GM12878 (cell line): ENCODE data around the gene PLEKHA1. TPM values are rescaled to one million over a fixed set of nuclear protein-coding genes. Genes with fewer than 3 reads are reported as not detected.

ENCODE experiments used
- ATAC-seq: fragments of 200-7000 bp; cut with Tn5 transposase; 3 replicates; pipeline ENCODE4 v1.9.1; 2020; ENCODE audit warnings: mild to moderate bottlenecking, moderate library complexity
- BruUV-seq: library from RNA; stranded (reverse); fragments of 400-500 nt; replicated peaks from 2 replicates; lab custom pipeline; 2021; lab: Mats Ljungman, UMichigan
- CTCF ChIA-PET: fragments of 300-600 bp; sonication (Branson Sonifier 250); formaldehyde crosslinking; extraction: SDS; loops from one replicate; lab custom pipeline; 2021; ENCODE audit warnings: inconsistent platforms; lab: Yijun Ruan, JAX
- POLR2A ChIA-PET: fragments of 350-600 bp; formaldehyde crosslinking; extraction: SDS; loops from one replicate; lab custom pipeline; 2021; ENCODE audit warnings: inconsistent platforms; lab: Charles Lee
- RAD21 ChIA-PET: fragments of 300-600 bp; sonication (Branson Sonifier 250); formaldehyde crosslinking; loops from one replicate; lab custom pipeline; 2023; ENCODE audit warnings: antibody characterized with exemption; ENCODE audit not compliant: unreplicated experiment; lab: Charles Lee
- SMC1A ChIA-PET: fragments of 300-600 bp; sonication (Branson Sonifier 250); formaldehyde crosslinking; loops from one replicate; lab custom pipeline; 2023; ENCODE audit not compliant: unreplicated experiment, uncharacterized antibody; lab: Charles Lee
- DNase-seq: peaks from one replicate; pipeline ENCODE4 v3.0.0-alpha.2; 2011; ENCODE audit warnings: low read depth, low spot score
- FAIRE-seq: peaks from 3 replicates; lab custom pipeline; 2011; peaks lifted over from hg19 to GRCh38; lab: Jason Lieb, UNC
- H2AFZ ChIP-seq: 2 replicates; pipeline ENCODE4 v1.6.0; 2011; ENCODE audit warnings: low read depth, low read length, control low read depth; ENCODE audit not compliant: control insufficient read depth
- H3K27ac ChIP-seq: 2 replicates; pipeline ENCODE4 v1.5.1; 2011; ENCODE audit warnings: control low read depth; ENCODE audit not compliant: control insufficient read depth, insufficient read depth
- H3K27me3 ChIP-seq, 2 experiments: replicated peaks in 1 of 2; 2 replicates each; pipeline versions ENCODE4 v1.6.0 to v1.6.1; 2011; ENCODE audit warnings: low read length in 1 of 2; ENCODE audit not compliant: control insufficient read depth in 2 of 2, insufficient read depth in 2 of 2
- H3K36me3 ChIP-seq, 2 experiments: 2 replicates each; pipeline ENCODE4 v1.5.1; 2011; ENCODE audit warnings: low read length in 1 of 2; ENCODE audit not compliant: control insufficient read depth in 2 of 2, insufficient read depth in 2 of 2
- H3K4me1 ChIP-seq: 2 replicates; pipeline ENCODE4 v1.6.1; 2011; ENCODE audit warnings: mild to moderate bottlenecking, low read length, moderate library complexity, mixed read lengths; ENCODE audit not compliant: control insufficient read depth, insufficient read depth
- H3K4me2 ChIP-seq: 2 replicates; pipeline ENCODE4 v1.6.0; 2011; ENCODE audit warnings: control low read depth; ENCODE audit not compliant: control insufficient read depth, insufficient read depth
- H3K4me3 ChIP-seq: fragments of 200-600 bp; sonication (generic); 2 replicates; pipeline ENCODE4 v1.5.1; 2016
- H3K79me2 ChIP-seq: 2 replicates; pipeline ENCODE4 v1.6.0; 2011; ENCODE audit warnings: low read length; ENCODE audit not compliant: control insufficient read depth, insufficient read depth
- H3K9ac ChIP-seq: 2 replicates; pipeline ENCODE4 v1.8.0; 2011; ENCODE audit warnings: low read length, control low read depth, mixed read lengths; ENCODE audit not compliant: control insufficient read depth, insufficient read depth
- H3K9me3 ChIP-seq: replicated peaks from 3 replicates; pipeline ENCODE4 v1.5.1; 2011; ENCODE audit warnings: mild to moderate bottlenecking, low read length; ENCODE audit not compliant: control insufficient read depth, insufficient read depth
- H4K20me1 ChIP-seq: 2 replicates; pipeline ENCODE4 v1.6.0; 2011; ENCODE audit not compliant: control insufficient read depth, insufficient read depth
- EZH2 ChIP-seq: IDR thresholded peaks from 2 replicates; pipeline ENCODE4 v1.6.1; 2012; ENCODE audit warnings: low read depth, mild to moderate bottlenecking, control low read depth, inconsistent platforms, low read length, borderline replicate concordance; ENCODE audit not compliant: control insufficient read depth
- FOXK2 ChIP-seq: fragments of 450-650 bp; IDR thresholded peaks from 2 replicates; pipeline ENCODE4 v1.6.1; 2017; ENCODE audit warnings: mild to moderate bottlenecking, moderate library complexity
- HDAC6 ChIP-seq: fragments of 200-600 bp; sonication (generic); IDR thresholded peaks from one replicate; pipeline ENCODE4 v1.8.0; 2017; ENCODE audit warnings: antibody characterized with exemption; ENCODE audit not compliant: unreplicated experiment
- HDGF ChIP-seq: fragments of 450-650 bp; IDR thresholded peaks from 2 replicates; pipeline ENCODE4 v1.6.1; 2016; ENCODE audit warnings: antibody characterized with exemption
- IKZF2 ChIP-seq, 2 experiments: fragments of 450-650 bp; IDR thresholded peaks; 2 replicates each; pipeline ENCODE4 v1.6.1; 2017; ENCODE audit warnings: mild to moderate bottlenecking in 2 of 2, moderate library complexity in 2 of 2
- JUNB ChIP-seq: IDR thresholded peaks from 2 replicates; pipeline ENCODE4 v1.6.1; 2016; ENCODE audit warnings: antibody characterized with exemption, mild to moderate bottlenecking
- MEF2B ChIP-seq: fragments of 450-650 bp; IDR thresholded peaks from 2 replicates; pipeline ENCODE4 v1.6.1; 2018; ENCODE audit warnings: mild to moderate bottlenecking, moderate library complexity; ENCODE audit not compliant: partially characterized antibody, poor library complexity, severe bottlenecking
- POLR2A ChIP-seq: IDR thresholded peaks from 2 replicates; pipeline ENCODE4 v1.6.1; 2011; ENCODE audit warnings: low read depth, mild to moderate bottlenecking, low read length
- POLR2AphosphoS2 ChIP-seq: IDR thresholded peaks from 2 replicates; pipeline ENCODE4 v1.6.1; 2011; ENCODE audit warnings: low read depth, mild to moderate bottlenecking, low read length, improper control_type of control experiment, moderate library complexity
- POU2F2 ChIP-seq: IDR thresholded peaks from 3 replicates; pipeline ENCODE4 v1.6.1; 2011; ENCODE audit warnings: low read depth, mild to moderate bottlenecking, low read length, borderline replicate concordance
- RBBP5 ChIP-seq: fragments of 200-600 bp; sonication (generic); conservative IDR thresholded peaks from 2 replicates; pipeline ENCODE4 v1.6.1; 2016
- RUNX3 ChIP-seq: IDR thresholded peaks from 2 replicates; pipeline ENCODE4 v1.6.1; 2012; ENCODE audit warnings: low read length, inconsistent platforms
- TCF12 ChIP-seq: IDR thresholded peaks from 2 replicates; pipeline ENCODE4 v1.6.1; 2011; ENCODE audit warnings: low read depth, mild to moderate bottlenecking, low read length
- ZNF274 ChIP-seq: IDR thresholded peaks from one replicate; pipeline ENCODE4 v1.8.0; 2011; ENCODE audit not compliant: insufficient read length, insufficient read depth
- WGBS: methylation state at CpG from one replicate; pipeline ENCODE4 v1.1.6; 2016; ENCODE audit warnings: low lambda C conversion rate; ENCODE audit not compliant: insufficient replicate concordance, insufficient coverage; ENCODE audit errors: missing lambda C conversion rate; 5-methylcytosine and 5-hydroxymethylcytosine counted together
- in situ Hi-C: fragments of 300-500 bp; cut with MboI; formaldehyde crosslinking; loops from 9 replicates; pipeline ENCODE4 v1.14.3; 2018; ENCODE audit warnings: mixed read lengths
- intact Hi-C: fragments of 100-400 bp; cut with micrococcal nuclease; formaldehyde crosslinking; loops from one replicate; pipeline ENCODE4 v1.14.2; 2022; ENCODE audit not compliant: unreplicated experiment
- polyA plus RNA-seq, 11 experiments: library from polyadenylated mRNA; depleted of rRNA in 4 of 11; unstranded in 6 of 11; stranded (reverse) in 5 of 11; fragments of >200 nt; fragmentation: Nextera tagmentation in 4 of 11; fragmentation: Illumina TruSeq in 1 of 11; extraction: Ambion mirVana in 4 of 11; extraction: Trizol in 1 of 11; gene quantifications; 1 replicate in 1 of 11; 2 replicates in 10 of 11; pipeline versions ENCODE4 v1.2.1 to v1.2.3, GENCODE V29; 2011 to 2016; ENCODE audit warnings: inconsistent platforms in 2 of 11, missing spikeins in 2 of 11, low read depth in 1 of 11
- total RNA-seq, 4 experiments: library from RNA; depleted of rRNA in 3 of 4; stranded (reverse); fragments of >200 nt in 3 of 4; fragmentation: Illumina TruSeq in 1 of 4; extraction: Trizol in 1 of 4; gene quantifications; 2 replicates each; pipeline versions ENCODE4 v1.2.1 to v1.2.3, GENCODE V29; 2013 to 2021
- TF ChIP-seq, protein P1 (sequence below): fragments of 450-650 bp; IDR thresholded peaks from 2 replicates; pipeline ENCODE4 v1.6.1; 2017; ENCODE audit warnings: low read depth, mild to moderate bottlenecking, moderate library complexity
- TF ChIP-seq, protein P2 (sequence below): fragments of 450-650 bp; IDR thresholded peaks from 2 replicates; pipeline ENCODE4 v1.6.1; 2018; ENCODE audit warnings: mild to moderate bottlenecking, low read depth, moderate library complexity; ENCODE audit not compliant: partially characterized antibody
- TF ChIP-seq, protein P3 (sequence below): fragments of 450-650 bp; IDR thresholded peaks from 2 replicates; pipeline ENCODE4 v1.6.1; 2017; ENCODE audit warnings: mild to moderate bottlenecking, moderate library complexity

Gene PLEKHA1
- total and polyA plus RNA-seq, 10 of the 15 experiments (the other 5 are each of a cell fraction or from before 2014, with no cell fraction given): 0.15 to 6.0 (median 0.32) TPM

DNA sequence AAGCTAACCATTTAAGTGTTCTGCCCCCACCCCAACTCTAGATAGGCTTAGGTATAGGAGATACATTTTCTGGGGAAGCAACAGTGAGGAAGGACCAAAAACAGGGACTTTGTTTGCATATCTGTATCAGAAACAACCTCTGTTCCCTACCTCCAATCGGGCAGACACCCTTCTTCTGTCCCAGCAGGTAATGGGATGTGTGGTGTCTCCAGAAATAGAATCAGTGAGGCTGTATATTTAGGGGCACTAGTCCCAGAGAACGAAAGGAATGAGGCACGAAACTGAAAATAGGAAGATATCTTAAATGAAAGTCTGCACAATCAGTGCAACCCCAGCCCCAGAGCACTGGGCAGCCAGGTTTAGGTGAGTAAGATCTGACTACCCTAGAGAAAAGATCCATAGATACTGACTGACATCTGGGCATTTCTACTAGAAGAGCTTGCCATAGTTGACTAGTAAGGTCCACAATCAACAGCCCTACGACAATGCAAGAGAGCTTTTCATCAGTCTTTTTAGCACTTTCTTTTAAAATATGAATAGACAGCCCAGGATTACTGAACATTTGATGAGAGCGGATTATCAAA is 28.1 kb downstream of the PLEKHA1 start:
- ChIA-PET POLR2A (no interaction called here), SMC1A (interaction anchor here (0.6 kb wide), 1 partner anchor 11 kb away, joined by 3 read pairs; no protein-coding TSS in a partner anchor), CTCF (interaction anchor here (0.6 to 1.0 kb wide), 2 partner anchors 41 to 60 kb away, joined by 3 read pairs; no protein-coding TSS in a partner anchor)
- no peak overlapping the region for H3K4me3 ChIP-seq
- H3K27ac ChIP-seq: no peak overlapping the region
- no TSS peak for BruUV-seq
- intact Hi-C loops: no loop called here
- 25% methylated on average over 5 of the region's 5 CpGs for WGBS
- H3K9ac ChIP-seq: no peak overlapping the region
- no peaks in the 10 kb centered on the region for H4K20me1 ChIP-seq
- no peaks in the 10 kb centered on the region for H3K4me1 ChIP-seq
- DNase-seq (no peak), FAIRE-seq (no peak), ATAC-seq (no peak)
- no peaks in the 10 kb centered on the region for H3K9me3 ChIP-seq
- H3K79me2 ChIP-seq: no peaks in the 10 kb centered on the region
- in situ Hi-C loops: no loop called here
- no peak overlapping the region for H3K4me2 ChIP-seq
- TF ChIP-seq RBBP5 (no peak), ZNF274 (no peak), TCF12 (no peak), POLR2A (no peak), FOXK2 (no peak), EZH2 (no peak), RUNX3 (no peak), POLR2AphosphoS2 (no peak), MEF2B (no peak), POU2F2 (no peak), HDAC6 (no peak), JUNB (no peak), HDGF (no peak), IKZF2 (IDR thresholded peaks at IDR 0.05) (no peak)
- TF ChIP-seq, protein P1, sequence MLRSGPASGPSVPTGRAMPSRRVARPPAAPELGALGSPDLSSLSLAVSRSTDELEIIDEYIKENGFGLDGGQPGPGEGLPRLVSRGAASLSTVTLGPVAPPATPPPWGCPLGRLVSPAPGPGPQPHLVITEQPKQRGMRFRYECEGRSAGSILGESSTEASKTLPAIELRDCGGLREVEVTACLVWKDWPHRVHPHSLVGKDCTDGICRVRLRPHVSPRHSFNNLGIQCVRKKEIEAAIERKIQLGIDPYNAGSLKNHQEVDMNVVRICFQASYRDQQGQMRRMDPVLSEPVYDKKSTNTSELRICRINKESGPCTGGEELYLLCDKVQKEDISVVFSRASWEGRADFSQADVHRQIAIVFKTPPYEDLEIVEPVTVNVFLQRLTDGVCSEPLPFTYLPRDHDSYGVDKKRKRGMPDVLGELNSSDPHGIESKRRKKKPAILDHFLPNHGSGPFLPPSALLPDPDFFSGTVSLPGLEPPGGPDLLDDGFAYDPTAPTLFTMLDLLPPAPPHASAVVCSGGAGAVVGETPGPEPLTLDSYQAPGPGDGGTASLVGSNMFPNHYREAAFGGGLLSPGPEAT: no peak
- TF ChIP-seq, protein P2, sequence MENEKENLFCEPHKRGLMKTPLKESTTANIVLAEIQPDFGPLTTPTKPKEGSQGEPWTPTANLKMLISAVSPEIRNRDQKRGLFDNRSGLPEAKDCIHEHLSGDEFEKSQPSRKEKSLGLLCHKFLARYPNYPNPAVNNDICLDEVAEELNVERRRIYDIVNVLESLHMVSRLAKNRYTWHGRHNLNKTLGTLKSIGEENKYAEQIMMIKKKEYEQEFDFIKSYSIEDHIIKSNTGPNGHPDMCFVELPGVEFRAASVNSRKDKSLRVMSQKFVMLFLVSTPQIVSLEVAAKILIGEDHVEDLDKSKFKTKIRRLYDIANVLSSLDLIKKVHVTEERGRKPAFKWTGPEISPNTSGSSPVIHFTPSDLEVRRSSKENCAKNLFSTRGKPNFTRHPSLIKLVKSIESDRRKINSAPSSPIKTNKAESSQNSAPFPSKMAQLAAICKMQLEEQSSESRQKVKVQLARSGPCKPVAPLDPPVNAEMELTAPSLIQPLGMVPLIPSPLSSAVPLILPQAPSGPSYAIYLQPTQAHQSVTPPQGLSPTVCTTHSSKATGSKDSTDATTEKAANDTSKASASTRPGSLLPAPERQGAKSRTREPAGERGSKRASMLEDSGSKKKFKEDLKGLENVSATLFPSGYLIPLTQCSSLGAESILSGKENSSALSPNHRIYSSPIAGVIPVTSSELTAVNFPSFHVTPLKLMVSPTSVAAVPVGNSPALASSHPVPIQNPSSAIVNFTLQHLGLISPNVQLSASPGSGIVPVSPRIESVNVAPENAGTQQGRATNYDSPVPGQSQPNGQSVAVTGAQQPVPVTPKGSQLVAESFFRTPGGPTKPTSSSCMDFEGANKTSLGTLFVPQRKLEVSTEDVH: no peak
- TF ChIP-seq, protein P3, sequence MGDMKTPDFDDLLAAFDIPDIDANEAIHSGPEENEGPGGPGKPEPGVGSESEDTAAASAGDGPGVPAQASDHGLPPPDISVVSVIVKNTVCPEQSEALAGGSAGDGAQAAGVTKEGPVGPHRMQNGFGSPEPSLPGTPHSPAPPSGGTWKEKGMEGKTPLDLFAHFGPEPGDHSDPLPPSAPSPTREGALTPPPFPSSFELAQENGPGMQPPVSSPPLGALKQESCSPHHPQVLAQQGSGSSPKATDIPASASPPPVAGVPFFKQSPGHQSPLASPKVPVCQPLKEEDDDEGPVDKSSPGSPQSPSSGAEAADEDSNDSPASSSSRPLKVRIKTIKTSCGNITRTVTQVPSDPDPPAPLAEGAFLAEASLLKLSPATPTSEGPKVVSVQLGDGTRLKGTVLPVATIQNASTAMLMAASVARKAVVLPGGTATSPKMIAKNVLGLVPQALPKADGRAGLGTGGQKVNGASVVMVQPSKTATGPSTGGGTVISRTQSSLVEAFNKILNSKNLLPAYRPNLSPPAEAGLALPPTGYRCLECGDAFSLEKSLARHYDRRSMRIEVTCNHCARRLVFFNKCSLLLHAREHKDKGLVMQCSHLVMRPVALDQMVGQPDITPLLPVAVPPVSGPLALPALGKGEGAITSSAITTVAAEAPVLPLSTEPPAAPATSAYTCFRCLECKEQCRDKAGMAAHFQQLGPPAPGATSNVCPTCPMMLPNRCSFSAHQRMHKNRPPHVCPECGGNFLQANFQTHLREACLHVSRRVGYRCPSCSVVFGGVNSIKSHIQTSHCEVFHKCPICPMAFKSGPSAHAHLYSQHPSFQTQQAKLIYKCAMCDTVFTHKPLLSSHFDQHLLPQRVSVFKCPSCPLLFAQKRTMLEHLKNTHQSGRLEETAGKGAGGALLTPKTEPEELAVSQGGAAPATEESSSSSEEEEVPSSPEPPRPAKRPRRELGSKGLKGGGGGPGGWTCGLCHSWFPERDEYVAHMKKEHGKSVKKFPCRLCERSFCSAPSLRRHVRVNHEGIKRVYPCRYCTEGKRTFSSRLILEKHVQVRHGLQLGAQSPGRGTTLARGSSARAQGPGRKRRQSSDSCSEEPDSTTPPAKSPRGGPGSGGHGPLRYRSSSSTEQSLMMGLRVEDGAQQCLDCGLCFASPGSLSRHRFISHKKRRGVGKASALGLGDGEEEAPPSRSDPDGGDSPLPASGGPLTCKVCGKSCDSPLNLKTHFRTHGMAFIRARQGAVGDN: no peak
- TF ChIP-seq, all 136 proteins: peak for 0
- RAD21 ChIA-PET: no interaction called here
- H2AFZ ChIP-seq: no peak overlapping the region
- no peaks in the 10 kb centered on the region for H3K27me3 ChIP-seq
- no peaks in the 10 kb centered on the region for H3K36me3 ChIP-seq
